ENCODE data around the gene GALNT2.

GRCh38 chr1:230127105-230128054, 60.3 kb downstream of the GALNT2 start:
- TF ChIP-seq POLR2AphosphoS5 (IDR thresholded peaks at IDR 0.05; ENCODE audit: low read depth) (no peak), REST (IDR thresholded peaks at IDR 0.05; ENCODE audit: insufficient replicate concordance, low read depth) (no peak), CTCF (IDR thresholded peaks at IDR 0.05; ENCODE audit: insufficient read depth, low read length) (no peak)
